Stimulated activated CD4-positive, alpha-beta T cell treated with anti-CD3 and anti-CD28 coated beads, Interleukin-12 subunit alpha, Interleukin-12 subunit beta, amount 100 ng/mL, for 48 hours (primary cell): ENCODE results near the gene SH3GL3.

ENCODE experiments used
- DNase-seq, 3 donors: peaks; one replicate each; pipeline ENCODE4 v3.0.0-alpha.2; 2020; ENCODE audit warnings: low read depth in 2 of 3, low spot score in 1 of 3

SH3GL3 gene

GRCh38 chr15:83610901-83611685 lies 164.0 kb downstream of the SH3GL3 start:
- no peak for DNase-seq

- DNase-seq: no peak
Observed at GRCh38 chr15:83612226-83612625, 165.1 kb downstream of the SH3GL3 start.

- no peak for DNase-seq
Observed at GRCh38 chr15:83612898-83613635, 165.9 kb downstream of the SH3GL3 start.

GRCh38 chr15:83613714-83614113 lies 166.6 kb downstream of the SH3GL3 start:
- no peak for DNase-seq

GRCh38 chr15:83616840-83617239 lies 169.7 kb downstream of the SH3GL3 start:
- no peak for DNase-seq

GRCh38 chr15:83626171-83626802 lies 179.1 kb downstream of the SH3GL3 start:
- DNase-seq: no peak

GRCh38 chr15:83631534-83631933 lies 184.4 kb downstream of the SH3GL3 start:
- DNase-seq: no peak

- DNase-seq: no peak
Observed at GRCh38 chr15:83643201-83643600, 196.1 kb downstream of the SH3GL3 start.

GRCh38 chr15:83644439-83644838 lies 197.3 kb downstream of the SH3GL3 start:
- no peak for DNase-seq

- no peak for DNase-seq
Observed at GRCh38 chr15:83650831-83651230, 203.7 kb downstream of the SH3GL3 start.

GRCh38 chr15:83651541-83651940 lies 204.4 kb downstream of the SH3GL3 start:
- no peak for DNase-seq

- no peak for DNase-seq
Observed at GRCh38 chr15:83652626-83653204, 205.6 kb downstream of the SH3GL3 start.

- no peak for DNase-seq
Observed at GRCh38 chr15:83653288-83653638, 206.1 kb downstream of the SH3GL3 start.

GRCh38 chr15:83653639-83654378 lies 206.7 kb downstream of the SH3GL3 start, which contains the start of gene ADAMTSL3:
Gene ADAMTSL3, plus strand, starts transcription at chr15:83654123. Its CDS starts 1,639 bp downstream, at chr15:83655762.
- DNase-seq: no peak

GRCh38 chr15:83654379-83655236 lies 207.5 kb downstream of the SH3GL3 start:
- DNase-seq: no peak

- no peak for DNase-seq
Observed at GRCh38 chr15:83655237-83655616, 208.1 kb downstream of the SH3GL3 start.

GRCh38 chr15:83656192-83656591 lies 209.1 kb downstream of the SH3GL3 start:
- no peak for DNase-seq

- no peak for DNase-seq
Observed at GRCh38 chr15:83656943-83657528, 209.9 kb downstream of the SH3GL3 start.

GRCh38 chr15:83657549-83657948 lies 210.4 kb downstream of the SH3GL3 start:
- DNase-seq: no peak
